Neural progenitor cell (in vitro differentiated cells): ENCODE results near the gene SHROOM1. TPM values are rescaled to one million over a fixed set of nuclear protein-coding genes. Genes with fewer than 3 reads are reported as not detected.

Experiments used
- DNase-seq: peaks from one replicate; pipeline ENCODE4 v3.0.0-alpha.2; 2016; ENCODE audit warnings: low spot score
- H2AFZ ChIP-seq: fragments of 200-600 bp; sonication (generic); replicated peaks from 2 replicates; pipeline ENCODE4 v1.6.1; 2016; ENCODE audit warnings: antibody characterized with exemption
- H3F3A ChIP-seq: fragments of 200-600 bp; sonication (generic); 2 replicates; pipeline ENCODE4 v1.6.1; 2016; ENCODE audit warnings: antibody characterized with exemption, low read depth
- H3K27ac ChIP-seq: fragments of 200-600 bp; sonication (generic); 2 replicates; pipeline ENCODE4 v1.5.1; 2016; ENCODE audit warnings: mild to moderate bottlenecking
- H3K27me3 ChIP-seq: fragments of 200-600 bp; sonication (generic); 2 replicates; pipeline ENCODE4 v1.6.1; 2016; ENCODE audit warnings: mild to moderate bottlenecking, moderate library complexity
- H3K36me3 ChIP-seq: fragments of 200-600 bp; sonication (generic); 2 replicates; pipeline ENCODE4 v1.5.1; 2016
- H3K4me1 ChIP-seq: fragments of 200-600 bp; sonication (generic); 2 replicates; pipeline ENCODE4 v1.6.1; 2016; ENCODE audit warnings: mixed run types
- H3K4me2 ChIP-seq: fragments of 200-600 bp; sonication (generic); 2 replicates; pipeline ENCODE4 v1.6.1; 2016
- H3K4me3 ChIP-seq: fragments of 200-600 bp; sonication (generic); 2 replicates; pipeline ENCODE4 v1.5.1; 2016
- H3K79me2 ChIP-seq: fragments of 200-600 bp; sonication (generic); 2 replicates; pipeline ENCODE4 v1.6.1; 2016; ENCODE audit warnings: low read depth
- H3K9ac ChIP-seq: fragments of 200-600 bp; sonication (generic); 2 replicates; pipeline ENCODE4 v1.6.1; 2016
- H3K9me3 ChIP-seq: fragments of 200-600 bp; sonication (generic); 2 replicates; pipeline ENCODE4 v1.5.1; 2016; ENCODE audit warnings: low read depth
- H4K20me1 ChIP-seq: fragments of 200-600 bp; sonication (generic); 2 replicates; pipeline ENCODE4 v1.6.1; 2016; ENCODE audit warnings: low read depth
- H3K27ac Mint-ChIP-seq: 3 replicates; pipeline ENCODE4 v1.8.0; 2021; ENCODE audit warnings: mixed read lengths
- H3K27me3 Mint-ChIP-seq: 2 replicates; pipeline ENCODE4 v1.8.0; 2022; ENCODE audit warnings: low read depth, mild to moderate bottlenecking, inconsistent platforms, moderate library complexity, mixed read lengths; ENCODE audit not compliant: insufficient read depth
- H3K36me3 Mint-ChIP-seq: 3 replicates; pipeline ENCODE4 v1.8.0; 2021; ENCODE audit warnings: mixed read lengths
- H3K4me1 Mint-ChIP-seq: 3 replicates; pipeline ENCODE4 v1.8.0; 2021; ENCODE audit warnings: mixed read lengths
- H3K4me3 Mint-ChIP-seq: 3 replicates; pipeline ENCODE4 v1.8.0; 2021; ENCODE audit warnings: mild to moderate bottlenecking, moderate library complexity, mixed read lengths
- H3K9me3 Mint-ChIP-seq: 3 replicates; pipeline ENCODE4 v1.8.0; 2020; ENCODE audit warnings: mixed read lengths
- CTCF ChIP-seq: fragments of 200-600 bp; sonication (generic); IDR thresholded peaks from 2 replicates; pipeline ENCODE4 v1.5.1; 2017; ENCODE audit warnings: antibody characterized with exemption, mild to moderate bottlenecking
- EZH2 ChIP-seq: fragments of 200-600 bp; sonication (generic); IDR thresholded peaks from 2 replicates; pipeline ENCODE4 v1.6.1; 2017; ENCODE audit warnings: antibody characterized with exemption, mild to moderate bottlenecking, moderate library complexity
- EZH2phosphoT487 ChIP-seq: fragments of 200-600 bp; sonication (generic); IDR thresholded peaks from 2 replicates; pipeline ENCODE4 v1.6.1; 2017; ENCODE audit warnings: antibody characterized with exemption
- total RNA-seq: library from RNA; depleted of rRNA; stranded (reverse); fragments of >200 nt; gene quantifications from 2 replicates; pipeline ENCODE4 v1.2.3, GENCODE V29; 2015; ENCODE audit warnings: low replicate concordance

SHROOM1 gene
- total RNA-seq, 1 donor from 2014 or later: 0.36 TPM

DNA sequence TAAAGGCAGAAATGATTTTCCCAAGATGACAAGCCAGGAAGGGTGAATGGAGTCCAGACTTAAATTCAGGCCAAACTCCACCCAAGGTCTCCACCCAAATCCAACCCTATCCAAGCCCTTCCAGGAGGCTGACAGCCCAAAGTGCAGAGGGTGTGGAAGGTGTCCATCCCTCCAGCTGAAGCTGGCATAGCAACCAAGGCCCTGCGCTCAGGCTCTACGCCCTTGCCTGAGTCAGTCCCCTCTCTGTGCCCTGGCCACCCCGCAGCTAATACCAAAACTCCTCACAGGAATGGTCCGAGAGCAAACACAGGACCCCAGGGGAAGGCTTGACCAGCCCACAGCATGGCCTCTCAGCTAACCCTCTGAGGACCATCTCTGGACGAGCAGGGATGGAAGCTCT, 55.6 kb downstream of the SHROOM1 start:
- H3K9me3 Mint-ChIP-seq: no peaks in the 10 kb centered on the region
- H4K20me1 ChIP-seq: peaks cover 20% of the 10 kb centered on the region
- no peaks in the 10 kb centered on the region for H3K9me3 ChIP-seq
- H3K4me2 ChIP-seq: peak overlapping the region; percentile 98
- H3K4me3 ChIP-seq: no peak overlapping the region
- H3K27me3 Mint-ChIP-seq: peaks cover 4% of the 10 kb centered on the region
- H3K9ac ChIP-seq: no peak overlapping the region
- H3F3A ChIP-seq: peaks cover 42% of the 10 kb centered on the region
- DNase-seq: no peak
- peaks cover 54% of the 10 kb centered on the region for H3K4me1 Mint-ChIP-seq
- no peaks in the 10 kb centered on the region for H3K36me3 ChIP-seq
- H3K27ac Mint-ChIP-seq: no peak overlapping the region
- H3K79me2 ChIP-seq: peaks cover 6% of the 10 kb centered on the region
- peaks cover 2% of the 10 kb centered on the region for H3K36me3 Mint-ChIP-seq
- H3K27me3 ChIP-seq: peaks cover 47% of the 10 kb centered on the region
- H3K27ac ChIP-seq: no peak overlapping the region
- peaks cover 30% of the 10 kb centered on the region for H3K4me1 ChIP-seq
- H3K4me3 Mint-ChIP-seq: peak overlapping the region; percentile 89
- no peak overlapping the region for H2AFZ ChIP-seq
- TF ChIP-seq CTCF (no peak), EZH2 (no peak), EZH2phosphoT487 (no peak)

- Histone ChIP-seq H3K4me3 (no peak overlapping the region), H3K9ac (no peak overlapping the region), H3K27ac (no peak overlapping the region), H4K20me1 (peaks cover 20% of the 10 kb centered on the region), H2AFZ (no peak overlapping the region), H3K79me2 (peaks cover 6% of the 10 kb centered on the region), H3F3A (peaks cover 42% of the 10 kb centered on the region), H3K4me1 (peaks cover 30% of the 10 kb centered on the region), H3K36me3 (no peaks in the 10 kb centered on the region), H3K4me2 (no peak overlapping the region), H3K9me3 (no peaks in the 10 kb centered on the region), H3K27me3 (peaks cover 42% of the 10 kb centered on the region)
- no peak for DNase-seq
- peaks cover 54% of the 10 kb centered on the region for H3K4me1 Mint-ChIP-seq
- H3K9me3 Mint-ChIP-seq: no peaks in the 10 kb centered on the region
- peak overlapping the region; percentile 89 for H3K4me3 Mint-ChIP-seq
- peaks cover 4% of the 10 kb centered on the region for H3K27me3 Mint-ChIP-seq
- no peak overlapping the region for H3K27ac Mint-ChIP-seq
- TF ChIP-seq CTCF (no peak), EZH2 (no peak), EZH2phosphoT487 (no peak)
- peaks cover 2% of the 10 kb centered on the region for H3K36me3 Mint-ChIP-seq
Observed at GRCh38 chr5:132774406-132774805, 56.0 kb downstream of the SHROOM1 start.

- Histone ChIP-seq H3K4me1 (peaks cover 30% of the 10 kb centered on the region), H3K4me2 (no peak overlapping the region), H4K20me1 (peaks cover 20% of the 10 kb centered on the region), H3F3A (peaks cover 40% of the 10 kb centered on the region), H3K9me3 (no peaks in the 10 kb centered on the region), H3K9ac (no peak overlapping the region), H2AFZ (no peak overlapping the region), H3K27me3 (peaks cover 36% of the 10 kb centered on the region), H3K79me2 (peaks cover 6% of the 10 kb centered on the region), H3K27ac (no peak overlapping the region), H3K4me3 (no peak overlapping the region), H3K36me3 (no peaks in the 10 kb centered on the region)
- H3K9me3 Mint-ChIP-seq: no peaks in the 10 kb centered on the region
- TF ChIP-seq CTCF (no peak), EZH2 (no peak), EZH2phosphoT487 (no peak)
- no peak overlapping the region for H3K4me3 Mint-ChIP-seq
- peaks cover 54% of the 10 kb centered on the region for H3K4me1 Mint-ChIP-seq
- H3K36me3 Mint-ChIP-seq: peaks cover 2% of the 10 kb centered on the region
- peak overlapping the region; percentile 84 for H3K27ac Mint-ChIP-seq
- H3K27me3 Mint-ChIP-seq: peaks cover 4% of the 10 kb centered on the region
- DNase-seq: no peak
Observed at GRCh38 chr5:132773601-132774355, 56.7 kb downstream of the SHROOM1 start.
